ENCODE measurements around the gene ANKS1B.
"Not testable (repeated sequence)": the region's sequence is repeated elsewhere in the genome, so short reads cannot be mapped to it uniquely, and the experiment has no call there.

Gene ANKS1B

DNA sequence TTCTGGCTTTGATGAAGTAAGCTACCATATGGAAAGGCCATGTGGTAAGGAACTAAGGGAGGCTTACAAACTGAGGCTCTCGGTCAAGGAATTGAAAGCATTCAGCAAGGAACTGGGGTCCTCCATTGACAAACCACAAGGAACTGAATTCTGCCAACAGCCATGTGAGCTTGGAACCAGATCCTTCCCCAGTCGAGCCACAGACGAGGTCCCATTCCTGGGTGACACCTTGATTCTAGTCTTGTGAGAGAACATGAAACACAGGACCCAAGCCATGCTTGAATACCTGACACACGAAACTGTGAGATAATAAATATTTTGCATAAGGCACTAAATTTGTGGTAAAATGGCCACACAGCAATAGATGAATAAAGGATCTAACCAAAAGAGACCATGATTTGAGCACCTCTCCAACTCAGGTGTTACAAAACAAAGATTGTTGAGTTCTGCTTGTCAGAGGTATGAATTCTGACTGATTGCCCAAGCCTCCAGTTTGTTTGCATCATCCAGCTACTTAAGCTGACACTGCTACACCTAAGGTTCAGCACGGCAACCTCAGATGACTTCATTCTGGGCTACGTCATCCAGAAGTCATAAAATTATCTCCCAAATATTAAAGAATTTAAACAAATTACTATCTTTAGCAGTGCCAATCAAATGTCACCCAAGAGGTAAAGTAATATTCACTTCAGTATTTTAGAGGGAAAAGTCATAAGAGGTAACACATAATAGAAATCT lies 277.8 kb downstream of the ANKS1B start:
- DNase-seq (ENCODE audit: low read depth in 2 of 2), result no peak

- DNase-seq (ENCODE audit: low read depth in 2 of 2), result no peak
Observed at GRCh38 chr12:99704458-99704857, 280.3 kb downstream of the ANKS1B start.

- DNase-seq (ENCODE audit: low read depth in 2 of 2), result no peak
Observed at GRCh38 chr12:99704036-99704435, 280.7 kb downstream of the ANKS1B start.

- DNase-seq (ENCODE audit: low read depth in 2 of 2), result no peak
Observed at GRCh38 chr12:99700032-99700431, 284.7 kb downstream of the ANKS1B start.

- no peak for DNase-seq (ENCODE audit: low read depth in 2 of 2)
Observed at GRCh38 chr12:99695050-99695449, 289.7 kb downstream of the ANKS1B start.

DNA sequence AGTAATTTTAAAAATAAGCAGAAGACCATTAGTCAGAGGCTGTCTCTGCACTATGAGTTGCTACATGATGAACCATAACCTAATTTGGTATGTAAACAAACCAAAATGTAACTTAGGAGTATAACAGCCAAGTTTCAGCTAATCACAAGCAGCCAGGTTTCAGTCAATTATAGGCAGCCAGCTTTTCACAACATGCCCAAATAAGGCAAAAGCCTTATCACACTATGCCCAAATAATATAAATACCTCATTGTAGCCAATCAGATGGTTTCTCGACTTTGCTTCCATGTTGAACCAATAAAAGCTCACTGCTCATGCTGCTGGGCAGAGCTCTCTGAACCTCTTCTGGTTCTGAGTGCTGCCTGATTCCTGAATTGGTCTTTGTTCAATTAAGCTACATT lies 298.6 kb downstream of the ANKS1B start:
- no peak for DNase-seq (ENCODE audit: low read depth in 2 of 2)

DNA sequence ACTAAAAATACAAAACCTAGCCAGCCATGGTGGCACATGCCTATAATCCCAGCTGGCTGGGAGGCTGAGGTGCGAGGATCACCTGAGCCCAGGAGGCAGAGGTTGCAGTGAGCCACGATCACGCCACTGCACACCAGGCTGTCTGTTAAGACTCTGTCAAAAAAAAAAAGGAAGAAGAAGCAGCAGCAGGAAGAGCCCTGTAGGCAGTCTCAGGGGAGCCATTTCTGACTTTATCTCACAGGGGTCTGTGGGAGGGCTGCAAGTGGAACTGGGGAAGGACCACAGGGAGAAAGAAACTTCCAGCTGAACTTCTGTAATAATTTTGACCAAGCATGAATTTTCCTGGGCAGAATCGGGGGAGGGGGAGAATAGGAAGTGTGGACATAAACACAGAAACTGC lies 304.5 kb downstream of the ANKS1B start:
- no peak for DNase-seq (ENCODE audit: low read depth in 2 of 2)

DNA sequence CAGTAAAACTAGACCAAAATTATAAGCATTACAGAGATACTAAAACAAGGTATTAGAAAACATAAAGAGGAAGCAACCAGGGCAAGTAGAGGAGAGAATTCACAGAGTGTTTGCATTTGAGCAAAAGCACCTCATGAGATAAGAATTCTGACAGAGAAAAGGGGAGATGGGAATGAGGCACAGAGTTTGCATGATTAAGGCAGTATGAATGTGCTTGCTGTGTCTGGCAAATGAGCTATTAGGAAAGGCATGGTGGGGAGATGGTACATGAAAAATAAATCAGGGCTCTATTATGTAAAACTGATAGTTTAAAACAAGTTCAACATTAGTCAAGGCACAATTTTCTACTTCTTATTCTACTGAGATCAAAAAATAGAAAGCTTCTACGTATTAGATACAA lies 314.1 kb downstream of the ANKS1B start:
- DNase-seq (ENCODE audit: low read depth in 2 of 2), result no peak

DNA sequence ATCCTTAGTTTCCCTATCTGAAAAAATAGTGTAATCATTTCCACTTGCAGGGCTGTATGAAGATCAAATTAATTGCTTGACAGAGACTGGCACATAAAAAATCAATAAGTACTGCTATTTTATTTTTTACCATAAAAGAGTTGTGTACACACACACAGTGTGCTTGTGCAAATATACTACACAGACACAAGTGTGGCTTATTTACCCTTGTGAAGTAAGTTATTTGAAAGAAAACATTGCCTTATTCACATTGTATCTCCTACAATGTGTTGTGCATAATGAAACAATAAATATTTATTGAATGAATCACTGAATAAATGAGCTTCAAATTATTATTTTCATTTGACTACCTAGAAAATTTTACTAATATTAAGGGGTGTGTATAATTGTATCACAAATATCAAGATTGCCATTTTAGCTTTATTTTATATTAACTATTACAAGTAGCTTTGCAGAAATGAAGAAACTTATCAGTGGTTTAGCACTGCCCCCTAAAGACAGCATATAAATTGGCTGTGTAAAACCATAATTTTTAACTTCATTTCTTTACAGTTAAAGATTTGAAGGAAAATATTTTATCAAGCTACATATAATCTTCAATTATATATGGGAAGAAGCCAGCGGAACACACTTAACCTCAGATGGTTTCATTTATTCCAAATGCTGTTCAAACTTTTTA lies 325.9 kb downstream of the ANKS1B start:
- no peak for DNase-seq (ENCODE audit: low read depth in 2 of 2)

- DNase-seq (ENCODE audit: low read depth in 2 of 2), result no peak
Observed at GRCh38 chr12:99649551-99649950, 335.2 kb downstream of the ANKS1B start.

- no peak for DNase-seq (ENCODE audit: low read depth in 2 of 2)
Observed at GRCh38 chr12:99648183-99648582, 336.6 kb downstream of the ANKS1B start.

DNA sequence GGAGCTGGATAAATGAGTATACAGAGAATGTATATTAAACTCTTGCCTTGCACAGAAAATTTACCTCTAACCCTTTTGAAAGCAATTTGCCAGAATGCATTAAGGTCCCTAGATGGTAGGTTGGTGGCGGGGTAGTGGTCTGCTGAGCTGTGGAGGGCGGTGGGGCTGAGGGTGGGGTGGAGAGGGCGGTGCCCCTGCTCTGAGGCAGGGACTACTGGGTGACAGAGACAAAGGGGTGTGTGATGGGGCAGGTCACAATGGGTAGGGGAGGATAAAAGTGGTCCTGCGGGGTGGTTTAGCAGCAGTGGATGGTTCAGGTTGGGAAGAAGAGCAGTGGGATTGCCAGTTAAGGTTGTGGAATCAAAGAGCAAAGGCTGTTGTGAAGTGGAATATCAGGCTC lies 337.3 kb downstream of the ANKS1B start, which contains the start of gene GARIN6:
Gene GARIN6, plus strand, starts transcription at position 301 of the 400 bp plus-strand sequence. CDS start 422 bp downstream, outside the sequence.
- DNase-seq (ENCODE audit: low read depth in 2 of 2), result no peak

GRCh38 chr12:99644629-99645028 lies 340.1 kb downstream of the ANKS1B start:
- no peak for DNase-seq (ENCODE audit: low read depth in 2 of 2)

DNA sequence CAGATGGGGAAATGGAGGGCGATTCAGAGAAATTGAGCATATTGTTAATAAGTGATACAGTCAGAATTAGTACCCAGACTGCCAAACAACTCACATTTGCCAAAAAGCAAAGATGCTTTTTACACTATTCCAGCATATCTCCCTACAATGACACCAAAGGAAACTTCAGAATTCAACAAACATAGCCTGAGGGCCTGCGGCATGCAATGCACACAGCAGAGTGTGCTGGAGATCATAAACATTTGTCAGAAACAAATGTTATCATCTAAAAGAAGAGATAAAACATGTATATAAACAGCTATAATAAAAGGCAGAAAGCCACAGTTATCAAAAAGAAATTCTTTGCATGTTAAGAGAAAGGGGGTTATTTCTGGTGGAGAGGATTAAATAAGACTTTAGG lies 357.3 kb downstream of the ANKS1B start:
- no peak for DNase-seq (ENCODE audit: low read depth in 2 of 2)

DNA sequence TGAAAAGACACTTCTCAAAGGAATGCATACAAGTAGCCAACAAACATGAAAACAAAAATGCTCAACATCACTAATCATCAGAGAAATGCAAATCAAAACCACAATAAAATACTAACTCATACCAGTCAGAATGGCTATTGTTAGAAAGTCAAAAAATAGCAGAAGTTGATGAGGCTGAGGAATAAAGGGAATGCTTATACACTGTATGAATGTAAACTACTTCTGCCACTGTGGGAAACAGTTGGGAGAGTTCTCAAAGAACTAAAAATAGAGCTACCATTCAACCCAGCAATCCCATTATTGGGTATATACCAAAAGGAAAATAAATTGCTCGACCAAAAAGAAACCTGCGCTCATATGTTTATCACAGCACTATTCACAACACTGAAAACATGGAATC lies 360.1 kb downstream of the ANKS1B start:
- DNase-seq (ENCODE audit: low read depth in 2 of 2), result not testable (repeated sequence)

- no peak for DNase-seq (ENCODE audit: low read depth in 2 of 2)
Observed at GRCh38 chr12:99620159-99620479, 364.6 kb downstream of the ANKS1B start.

DNA sequence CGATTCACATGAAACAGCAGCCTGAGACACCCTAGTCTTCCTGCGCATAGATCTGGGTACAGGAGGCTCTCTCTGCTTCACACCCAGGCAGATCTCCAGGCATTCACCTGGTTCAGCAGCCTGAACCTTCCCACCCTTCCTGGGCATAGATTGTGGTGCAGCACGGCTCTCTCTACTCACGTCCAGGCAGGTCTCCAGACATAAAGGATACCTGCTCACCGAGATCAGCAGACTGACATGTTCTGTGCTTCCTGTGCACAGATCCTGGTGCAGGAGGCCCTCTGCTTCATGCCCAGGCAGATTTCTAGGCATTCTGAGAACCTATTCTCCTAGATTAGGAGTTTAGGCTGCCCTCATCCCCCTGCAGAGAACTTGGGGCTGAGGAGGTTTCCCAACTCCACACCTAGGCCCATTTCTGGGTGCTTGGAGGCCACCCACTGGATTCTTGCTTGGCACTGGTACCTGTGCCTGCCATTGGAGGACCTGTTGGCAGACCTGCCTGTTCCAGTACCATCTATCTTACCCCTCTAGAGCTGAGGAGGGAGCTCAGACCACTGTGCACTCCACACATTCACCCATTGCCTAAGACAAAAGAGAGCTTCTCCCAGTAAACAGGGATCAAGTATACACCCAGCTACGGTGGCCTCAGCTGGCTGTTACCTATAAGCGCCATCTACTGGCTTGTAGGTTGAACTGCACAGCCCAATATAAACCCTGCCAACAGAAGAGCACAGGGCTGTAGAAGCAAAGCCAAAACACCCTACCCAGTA lies 365.2 kb downstream of the ANKS1B start:
- no peak for DNase-seq (ENCODE audit: low read depth in 2 of 2)

DNA sequence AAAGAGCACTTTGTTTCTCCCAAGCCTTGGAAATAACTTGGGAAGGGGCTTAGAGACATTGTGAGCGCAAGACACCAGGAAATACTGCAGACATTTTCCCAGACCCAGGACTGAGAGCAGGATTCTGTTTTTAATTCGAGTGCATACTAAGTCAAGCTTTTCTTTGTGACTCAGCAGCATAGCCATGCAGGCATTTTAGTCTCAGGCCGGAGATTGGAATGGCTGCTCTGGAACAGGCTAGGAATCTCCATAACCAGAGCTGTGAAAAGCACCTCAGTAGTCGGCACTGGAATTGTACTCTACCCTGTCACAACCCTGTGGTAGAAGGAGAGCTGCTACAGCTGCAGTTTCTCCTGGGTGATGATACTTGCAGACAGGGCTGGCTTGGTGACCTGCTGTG lies 366.1 kb downstream of the ANKS1B start:
- DNase-seq (ENCODE audit: low read depth in 2 of 2), result no peak

DNA sequence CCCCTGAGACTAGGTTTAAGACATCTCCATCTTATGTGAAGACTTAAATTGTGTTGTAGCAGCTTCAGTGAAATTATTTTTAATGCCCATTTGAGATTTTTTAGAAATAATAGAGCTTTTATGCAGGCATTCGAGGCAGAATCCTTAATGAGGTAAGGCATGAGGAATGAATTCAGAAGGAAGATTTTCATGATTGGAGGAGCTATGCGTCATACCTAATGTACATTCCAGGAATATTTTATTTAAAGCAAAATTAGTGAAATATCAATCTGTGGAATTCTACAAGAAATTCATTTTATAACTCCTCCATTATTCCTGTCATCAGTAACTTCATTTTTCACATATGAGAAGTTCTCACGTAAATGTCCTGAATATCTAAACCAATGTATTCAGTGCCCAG lies 373.1 kb downstream of the ANKS1B start:
- DNase-seq (ENCODE audit: low read depth in 2 of 2), result no peak

- DNase-seq (ENCODE audit: low read depth in 2 of 2), result no peak
Observed at GRCh38 chr12:99611117-99611516, 373.6 kb downstream of the ANKS1B start.

- DNase-seq (ENCODE audit: low read depth in 2 of 2), result no peak
Observed at GRCh38 chr12:99609455-99610181, 375.1 kb downstream of the ANKS1B start.

DNA sequence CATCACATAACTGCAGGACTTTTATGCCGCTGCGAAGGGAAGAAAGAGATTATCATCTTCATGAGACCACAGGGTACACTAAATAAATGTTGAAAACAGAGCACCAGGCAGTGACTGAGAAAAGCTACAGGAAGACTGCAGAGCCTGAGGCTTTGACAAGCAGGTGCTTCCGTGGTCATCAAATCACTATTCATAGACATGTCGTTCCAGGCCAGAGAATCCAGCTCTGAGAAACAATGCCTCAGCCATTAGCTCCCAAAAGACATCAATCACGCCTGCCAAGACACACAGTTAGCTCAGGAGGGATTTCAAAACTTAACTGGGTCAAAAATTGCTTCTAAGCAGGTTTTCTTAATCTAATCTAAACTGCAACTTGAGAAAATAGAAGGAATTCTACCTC lies 384.3 kb downstream of the ANKS1B start:
- DNase-seq (ENCODE audit: low read depth in 2 of 2), result no peak

All from stimulated activated CD8-positive, alpha-beta memory T cell treated with anti-CD3 and anti-CD28 coated beads, Interleukin-2, amount 100 ng/mL, for 48 hours (primary cell).